WTC11 (cell line): ENCODE data around the gene F10. TPM values are rescaled to one million over a fixed set of nuclear protein-coding genes. Genes with fewer than 3 reads are reported as not detected.

ENCODE experiments used
- ATAC-seq: fragments of 200-7000 bp; cut with Tn5 transposase; 2 replicates; pipeline ENCODE4 v1.10.0; 2021; ENCODE audit warnings: mild to moderate bottlenecking, moderate library complexity
- CTCF ChIA-PET: fragments of 300-600 bp; sonication (Branson Sonifier 250); formaldehyde crosslinking; loops from one replicate; lab custom pipeline; 2021; ENCODE audit warnings: antibody characterized with exemption; lab: Charles Lee
- POLR2A ChIA-PET: fragments of 350-600 bp; sonication (Branson Sonifier 250); formaldehyde crosslinking; loops from one replicate; lab custom pipeline; 2021; ENCODE audit warnings: antibody characterized with exemption; lab: Charles Lee
- DNase-seq: peaks from one replicate; pipeline ENCODE4 v3.0.0; 2021; ENCODE audit warnings: low spot score
- H3K27ac Mint-ChIP-seq: 2 replicates; pipeline ENCODE4 v1.8.0; 2021; ENCODE audit warnings: mixed read lengths
- H3K27me3 Mint-ChIP-seq: 2 replicates; pipeline ENCODE4 v1.8.0; 2021; ENCODE audit warnings: low read depth, mild to moderate bottlenecking, moderate library complexity, mixed read lengths
- H3K36me3 Mint-ChIP-seq: 2 replicates; pipeline ENCODE4 v1.8.0; 2021; ENCODE audit warnings: mixed read lengths
- H3K4me1 Mint-ChIP-seq: 2 replicates; pipeline ENCODE4 v1.8.0; 2022; ENCODE audit warnings: mixed read lengths
- H3K4me3 Mint-ChIP-seq: 2 replicates; pipeline ENCODE4 v1.8.0; 2021; ENCODE audit warnings: mild to moderate bottlenecking, moderate library complexity, mixed read lengths
- H3K9me3 Mint-ChIP-seq: 2 replicates; pipeline ENCODE4 v1.8.0; 2021; ENCODE audit warnings: mixed read lengths
- CREM ChIP-seq: sonication (generic); formaldehyde crosslinking; IDR thresholded peaks from 2 replicates; pipeline ENCODE4 v1.8.1; 2022; ENCODE audit warnings: mild to moderate bottlenecking, missing genetic modification reagents, moderate library complexity
- E2F4 ChIP-seq: sonication (generic); formaldehyde crosslinking; IDR thresholded peaks from 2 replicates; pipeline ENCODE4 v1.8.1; 2022; ENCODE audit warnings: low read depth, mild to moderate bottlenecking, moderate library complexity, missing genetic modification reagents, borderline replicate concordance
- ESRRA ChIP-seq: sonication (generic); formaldehyde crosslinking; IDR thresholded peaks from 2 replicates; pipeline ENCODE4 v1.8.1; 2022; ENCODE audit warnings: mild to moderate bottlenecking, missing genetic modification reagents, borderline replicate concordance
- FOXJ3 ChIP-seq: sonication (generic); formaldehyde crosslinking; IDR thresholded peaks from 2 replicates; pipeline ENCODE4 v1.9.0; 2021; ENCODE audit warnings: missing genetic modification reagents, mild to moderate bottlenecking, borderline replicate concordance
- FOXK1 ChIP-seq: sonication (generic); formaldehyde crosslinking; IDR thresholded peaks from 2 replicates; pipeline ENCODE4 v1.8.0; 2022; ENCODE audit warnings: mild to moderate bottlenecking, moderate library complexity, missing genetic modification reagents
- GRHL2 ChIP-seq: fragments of 250-450 bp; sonication (Bioruptor Pico); IDR thresholded peaks from 2 replicates; pipeline ENCODE4 v1.8.0; 2022; ENCODE audit warnings: mild to moderate bottlenecking, moderate library complexity; ENCODE audit not compliant: insufficient replicate concordance, severe bottlenecking
- HMGXB4 ChIP-seq: sonication (generic); formaldehyde crosslinking; IDR thresholded peaks from 2 replicates; pipeline ENCODE4 v1.8.1; 2023; ENCODE audit warnings: mild to moderate bottlenecking, moderate library complexity, missing genetic modification reagents
- IRF2 ChIP-seq: sonication (generic); formaldehyde crosslinking; IDR thresholded peaks from 2 replicates; pipeline ENCODE4 v1.8.0; 2022; ENCODE audit warnings: low read depth, missing genetic modification reagents, borderline replicate concordance
- JAZF1 ChIP-seq: fragments of 250-450 bp; sonication (Bioruptor Pico); IDR thresholded peaks from 2 replicates; pipeline ENCODE4 v1.9.0; 2021; ENCODE audit warnings: moderate library complexity, mild to moderate bottlenecking, inconsistent platforms
- JUN ChIP-seq: sonication (generic); formaldehyde crosslinking; IDR thresholded peaks from 2 replicates; pipeline ENCODE4 v1.8.0; 2023; ENCODE audit warnings: mild to moderate bottlenecking, missing genetic modification reagents
- MXD4 ChIP-seq: fragments of 250-450 bp; sonication (Bioruptor Pico); IDR thresholded peaks from 2 replicates; pipeline ENCODE4 v1.8.0; 2021; ENCODE audit warnings: mild to moderate bottlenecking, moderate library complexity, borderline replicate concordance
- NFATC4 ChIP-seq: fragments of 250-450 bp; sonication (Bioruptor Pico); IDR thresholded peaks from 2 replicates; pipeline ENCODE4 v1.9.0; 2021; ENCODE audit warnings: mild to moderate bottlenecking
- NFE2L1 ChIP-seq: sonication (generic); formaldehyde crosslinking; IDR thresholded peaks from 2 replicates; pipeline ENCODE4 v1.8.1; 2023; ENCODE audit warnings: missing genetic modification reagents
- TEAD4 ChIP-seq: sonication (generic); formaldehyde crosslinking; IDR thresholded peaks from 2 replicates; pipeline ENCODE4 v1.8.0; 2022; ENCODE audit warnings: mild to moderate bottlenecking, missing genetic modification reagents
- ZBTB43 ChIP-seq: sonication (generic); formaldehyde crosslinking; IDR thresholded peaks from 2 replicates; pipeline ENCODE4 v1.8.1; 2023; ENCODE audit warnings: mild to moderate bottlenecking, missing genetic modification reagents
- ZNF219 ChIP-seq: sonication (generic); formaldehyde crosslinking; IDR thresholded peaks from 2 replicates; pipeline ENCODE4 v1.8.0; 2023; ENCODE audit warnings: missing genetic modification reagents, mild to moderate bottlenecking, borderline replicate concordance
- ZNF317 ChIP-seq: sonication (generic); formaldehyde crosslinking; IDR thresholded peaks from 2 replicates; pipeline ENCODE4 v1.8.1; 2023; ENCODE audit warnings: low read depth, mild to moderate bottlenecking, moderate library complexity, missing genetic modification reagents, borderline replicate concordance
- ZNF423 ChIP-seq: fragments of 250-450 bp; sonication (Bioruptor Pico); IDR thresholded peaks from 2 replicates; pipeline ENCODE4 v2.1.2; 2022; ENCODE audit warnings: mild to moderate bottlenecking, moderate library complexity
- total RNA-seq: library from RNA; stranded (reverse); gene quantifications from 3 replicates; pipeline ENCODE4 v1.2.3, GENCODE V29; 2021
- TF ChIP-seq, protein P1 (sequence below): sonication (generic); formaldehyde crosslinking; IDR thresholded peaks from 2 replicates; pipeline ENCODE4 v1.8.0; 2023; ENCODE audit warnings: missing genetic modification reagents
- TF ChIP-seq, protein P2 (sequence below): sonication (generic); formaldehyde crosslinking; IDR thresholded peaks from 2 replicates; pipeline ENCODE4 v1.8.0; 2023; ENCODE audit warnings: missing genetic modification reagents, mild to moderate bottlenecking, borderline replicate concordance

The F10 gene
- total RNA-seq, 1 experiment from 2014 or later = 0.87 TPM

DNA sequence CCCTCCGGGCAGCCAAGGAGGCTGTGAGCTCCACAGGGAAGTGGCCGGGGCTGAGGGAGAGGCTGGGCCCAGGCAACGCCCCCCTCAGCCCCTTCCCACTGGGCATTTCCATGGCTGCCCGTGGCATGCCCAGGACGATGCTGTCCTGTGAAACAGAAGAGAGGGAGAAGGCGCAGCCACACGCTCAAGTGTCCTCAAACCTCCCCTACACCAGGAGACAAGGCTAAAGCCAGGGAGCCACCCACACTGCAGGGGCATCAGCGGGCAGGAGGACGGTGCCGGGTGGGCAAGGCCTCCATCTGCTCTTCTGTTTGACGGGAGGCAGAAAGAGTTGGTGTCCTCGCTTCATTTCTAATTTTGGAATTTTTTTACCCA, 21.6 kb downstream of the F10 start:
- H3K27ac Mint-ChIP-seq = no peak overlapping the region
- TF ChIP-seq, protein P1, sequence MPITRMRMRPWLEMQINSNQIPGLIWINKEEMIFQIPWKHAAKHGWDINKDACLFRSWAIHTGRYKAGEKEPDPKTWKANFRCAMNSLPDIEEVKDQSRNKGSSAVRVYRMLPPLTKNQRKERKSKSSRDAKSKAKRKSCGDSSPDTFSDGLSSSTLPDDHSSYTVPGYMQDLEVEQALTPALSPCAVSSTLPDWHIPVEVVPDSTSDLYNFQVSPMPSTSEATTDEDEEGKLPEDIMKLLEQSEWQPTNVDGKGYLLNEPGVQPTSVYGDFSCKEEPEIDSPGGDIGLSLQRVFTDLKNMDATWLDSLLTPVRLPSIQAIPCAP (CRISPR knock-in tag) = no peak
- TF ChIP-seq, protein P2, sequence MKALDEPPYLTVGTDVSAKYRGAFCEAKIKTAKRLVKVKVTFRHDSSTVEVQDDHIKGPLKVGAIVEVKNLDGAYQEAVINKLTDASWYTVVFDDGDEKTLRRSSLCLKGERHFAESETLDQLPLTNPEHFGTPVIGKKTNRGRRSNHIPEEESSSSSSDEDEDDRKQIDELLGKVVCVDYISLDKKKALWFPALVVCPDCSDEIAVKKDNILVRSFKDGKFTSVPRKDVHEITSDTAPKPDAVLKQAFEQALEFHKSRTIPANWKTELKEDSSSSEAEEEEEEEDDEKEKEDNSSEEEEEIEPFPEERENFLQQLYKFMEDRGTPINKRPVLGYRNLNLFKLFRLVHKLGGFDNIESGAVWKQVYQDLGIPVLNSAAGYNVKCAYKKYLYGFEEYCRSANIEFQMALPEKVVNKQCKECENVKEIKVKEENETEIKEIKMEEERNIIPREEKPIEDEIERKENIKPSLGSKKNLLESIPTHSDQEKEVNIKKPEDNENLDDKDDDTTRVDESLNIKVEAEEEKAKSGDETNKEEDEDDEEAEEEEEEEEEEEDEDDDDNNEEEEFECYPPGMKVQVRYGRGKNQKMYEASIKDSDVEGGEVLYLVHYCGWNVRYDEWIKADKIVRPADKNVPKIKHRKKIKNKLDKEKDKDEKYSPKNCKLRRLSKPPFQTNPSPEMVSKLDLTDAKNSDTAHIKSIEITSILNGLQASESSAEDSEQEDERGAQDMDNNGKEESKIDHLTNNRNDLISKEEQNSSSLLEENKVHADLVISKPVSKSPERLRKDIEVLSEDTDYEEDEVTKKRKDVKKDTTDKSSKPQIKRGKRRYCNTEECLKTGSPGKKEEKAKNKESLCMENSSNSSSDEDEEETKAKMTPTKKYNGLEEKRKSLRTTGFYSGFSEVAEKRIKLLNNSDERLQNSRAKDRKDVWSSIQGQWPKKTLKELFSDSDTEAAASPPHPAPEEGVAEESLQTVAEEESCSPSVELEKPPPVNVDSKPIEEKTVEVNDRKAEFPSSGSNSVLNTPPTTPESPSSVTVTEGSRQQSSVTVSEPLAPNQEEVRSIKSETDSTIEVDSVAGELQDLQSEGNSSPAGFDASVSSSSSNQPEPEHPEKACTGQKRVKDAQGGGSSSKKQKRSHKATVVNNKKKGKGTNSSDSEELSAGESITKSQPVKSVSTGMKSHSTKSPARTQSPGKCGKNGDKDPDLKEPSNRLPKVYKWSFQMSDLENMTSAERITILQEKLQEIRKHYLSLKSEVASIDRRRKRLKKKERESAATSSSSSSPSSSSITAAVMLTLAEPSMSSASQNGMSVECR (CRISPR knock-in tag) = no peak
- no peak for TF ChIP-seq ESRRA
- TF ChIP-seq ZNF317 = no peak
- TF ChIP-seq CREM (CRISPR knock-in tag) = no peak
- no peak for TF ChIP-seq ZNF219
- TF ChIP-seq ZBTB43 (CRISPR knock-in tag) = no peak
- no peak for TF ChIP-seq IRF2
- TF ChIP-seq FOXK1 (CRISPR knock-in tag) = no peak
- TF ChIP-seq TEAD4 (CRISPR knock-in tag) = no peak
- TF ChIP-seq MXD4 = no peak
- no peak for TF ChIP-seq NFATC4 (CRISPR knock-in tag)
- no peak for TF ChIP-seq JUN (CRISPR knock-in tag)
- TF ChIP-seq GRHL2 (CRISPR knock-in tag) = no peak
- no peak for TF ChIP-seq NFE2L1 (CRISPR knock-in tag)
- no peak for TF ChIP-seq E2F4
- TF ChIP-seq HMGXB4 (CRISPR knock-in tag) = no peak
- no peak for TF ChIP-seq ZNF423 (CRISPR knock-in tag)
- TF ChIP-seq FOXJ3 (CRISPR knock-in tag) = no peak
- no peak for TF ChIP-seq JAZF1
- TF ChIP-seq, all 79 proteins: peak for 0
- Mint-ChIP-seq H3K9me3 (no peaks in the 10 kb centered on the region), H3K4me1 (no peaks in the 10 kb centered on the region), H3K4me3 (no peak overlapping the region), H3K27me3 (no peaks in the 10 kb centered on the region), H3K36me3 (no peaks in the 10 kb centered on the region)
- ChIA-PET CTCF (no interaction called here), POLR2A (no interaction called here)
- DNase-seq = no peak
- ATAC-seq = no peak
